Activated naive CD4-positive, alpha-beta T cell treated with anti-CD3 and anti-CD28 coated beads, Interleukin-2, amount 50 U/mL, for 24 hours (primary cell): ENCODE results near the gene MGARP.
"Not testable (repeated sequence)": the region's sequence is repeated elsewhere in the genome, so short reads cannot be mapped to it uniquely, and the experiment has no call there.

Experiments
- H3K27ac Mint-ChIP-seq: one replicate; pipeline ENCODE4 v1.8.0; 2021; ENCODE audit warnings: mild to moderate bottlenecking, mixed read lengths
- H3K27me3 Mint-ChIP-seq: one replicate; pipeline ENCODE4 v1.8.0; 2021; ENCODE audit warnings: mixed read lengths
- H3K36me3 Mint-ChIP-seq: one replicate; pipeline ENCODE4 v1.8.0; 2021; ENCODE audit warnings: mixed read lengths
- H3K4me1 Mint-ChIP-seq: one replicate; pipeline ENCODE4 v1.8.0; 2021; ENCODE audit warnings: mixed read lengths
- H3K4me3 Mint-ChIP-seq: one replicate; pipeline ENCODE4 v1.8.0; 2021; ENCODE audit warnings: mild to moderate bottlenecking, mixed read lengths
- H3K9me3 Mint-ChIP-seq: one replicate; pipeline ENCODE4 v1.8.0; 2021; ENCODE audit warnings: mixed read lengths

The MGARP gene

DNA sequence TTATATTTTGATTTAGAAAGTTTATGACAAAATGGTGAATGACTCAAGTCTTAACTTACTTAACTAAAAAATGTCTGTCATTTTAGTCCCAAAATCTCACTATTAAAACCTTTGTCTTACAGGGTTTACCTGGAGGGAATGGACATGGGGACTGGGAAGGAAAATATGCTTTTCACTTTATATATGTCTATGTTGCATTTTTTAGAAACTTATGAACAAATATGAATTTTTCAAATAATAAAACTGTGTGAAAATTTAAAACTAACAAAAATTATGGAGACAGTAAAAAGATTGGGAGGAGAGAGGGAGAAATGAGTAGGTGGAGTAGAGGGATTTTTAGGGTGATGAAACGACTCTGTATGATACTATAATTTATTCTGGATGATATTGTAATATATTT, 6.2 kb downstream of the MGARP start:
- peaks cover 4% of the 10 kb centered on the region for H3K4me1 Mint-ChIP-seq
- H3K36me3 Mint-ChIP-seq, result peaks cover 2% of the 10 kb centered on the region
- H3K9me3 Mint-ChIP-seq, result no peaks in the 10 kb centered on the region
- H3K4me3 Mint-ChIP-seq, result no peak overlapping the region
- peaks cover 20% of the 10 kb centered on the region for H3K27me3 Mint-ChIP-seq
- H3K27ac Mint-ChIP-seq, result no peak overlapping the region

DNA sequence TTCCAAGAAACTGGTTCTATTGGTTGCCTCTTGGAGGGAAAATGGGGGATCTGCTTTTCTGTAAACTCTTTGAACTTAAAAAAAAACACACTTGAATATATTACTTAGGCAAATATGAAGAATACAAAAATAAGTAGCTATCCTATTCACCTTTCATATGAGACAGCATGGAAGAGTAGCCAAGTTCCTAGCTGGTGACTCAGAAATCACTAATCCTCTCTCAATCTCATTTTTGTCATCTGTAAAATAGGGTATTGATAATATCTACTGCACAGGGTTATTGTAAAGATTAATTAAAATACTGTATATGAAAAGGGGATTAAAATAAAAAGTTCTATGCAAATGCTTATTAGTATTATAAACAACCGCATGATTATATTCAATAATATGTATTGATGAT, 12.7 kb downstream of the MGARP start:
- peak overlapping the region; percentile 64 for H3K4me3 Mint-ChIP-seq
- no peaks in the 10 kb centered on the region for H3K36me3 Mint-ChIP-seq
- H3K27ac Mint-ChIP-seq, result peak overlapping the region; percentile 46
- H3K27me3 Mint-ChIP-seq, result no peaks in the 10 kb centered on the region
- no peaks in the 10 kb centered on the region for H3K9me3 Mint-ChIP-seq
- H3K4me1 Mint-ChIP-seq, result peaks cover 24% of the 10 kb centered on the region

DNA sequence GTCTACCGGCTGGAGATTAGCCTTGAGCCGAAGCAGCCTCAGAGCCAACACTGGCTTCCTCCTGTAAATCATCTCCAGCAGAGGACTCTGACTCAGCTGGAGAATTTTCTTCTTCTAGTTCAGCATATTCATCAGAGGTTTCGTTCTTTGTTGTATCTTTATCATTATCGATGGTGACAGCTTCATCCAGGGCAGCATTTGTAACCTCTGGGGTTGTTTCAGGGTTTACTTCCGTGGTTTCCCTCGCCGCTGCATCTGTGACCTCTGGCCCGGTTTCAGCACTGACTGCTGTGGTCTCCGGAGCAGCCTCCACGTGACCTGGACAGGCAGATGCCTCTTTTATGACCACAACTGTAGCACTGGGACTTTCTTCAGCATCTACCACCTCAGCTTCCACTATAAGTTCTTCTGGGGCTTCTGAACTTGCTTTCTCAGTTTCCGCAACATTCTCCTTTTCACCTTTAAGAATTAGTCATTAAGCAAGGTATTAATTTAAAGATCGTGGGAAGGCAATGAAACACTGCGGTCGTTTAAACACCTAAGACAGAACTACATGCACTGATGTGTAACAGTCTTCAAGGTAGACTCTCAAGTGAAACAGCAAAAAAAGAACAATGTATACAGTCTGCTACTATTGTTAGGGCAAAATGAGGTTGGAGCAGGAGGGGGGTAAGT, 13.3 kb downstream of the MGARP start:
- Mint-ChIP-seq H3K27me3 (no peaks in the 10 kb centered on the region), H3K4me3 (peak overlapping the region; percentile 64), H3K27ac (peak overlapping the region; percentile 46), H3K4me1 (peaks cover 24% of the 10 kb centered on the region), H3K36me3 (no peaks in the 10 kb centered on the region), H3K9me3 (no peaks in the 10 kb centered on the region)

DNA sequence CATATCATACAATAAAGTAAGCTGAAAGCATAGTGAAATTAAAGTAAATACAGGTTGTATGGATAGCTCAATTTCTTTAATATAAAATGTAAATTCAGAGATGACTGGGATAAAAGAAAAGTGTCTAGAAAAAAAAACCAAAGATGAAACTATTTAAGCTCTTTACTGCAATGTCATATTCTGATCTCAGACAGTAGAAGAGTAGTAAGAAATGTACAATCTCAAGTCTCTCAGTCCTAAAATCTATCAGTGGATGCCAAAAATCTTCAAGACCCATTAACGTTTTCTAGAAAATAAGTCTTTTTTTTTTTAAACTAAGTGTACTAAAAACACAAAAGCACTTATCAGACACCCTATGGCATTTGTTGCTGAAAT, 13.8 kb downstream of the MGARP start:
- Mint-ChIP-seq H3K36me3 (no peaks in the 10 kb centered on the region), H3K27ac (peak overlapping the region; percentile 46), H3K4me1 (peaks cover 24% of the 10 kb centered on the region), H3K4me3 (peak overlapping the region; percentile 64), H3K9me3 (no peaks in the 10 kb centered on the region), H3K27me3 (no peaks in the 10 kb centered on the region)

DNA sequence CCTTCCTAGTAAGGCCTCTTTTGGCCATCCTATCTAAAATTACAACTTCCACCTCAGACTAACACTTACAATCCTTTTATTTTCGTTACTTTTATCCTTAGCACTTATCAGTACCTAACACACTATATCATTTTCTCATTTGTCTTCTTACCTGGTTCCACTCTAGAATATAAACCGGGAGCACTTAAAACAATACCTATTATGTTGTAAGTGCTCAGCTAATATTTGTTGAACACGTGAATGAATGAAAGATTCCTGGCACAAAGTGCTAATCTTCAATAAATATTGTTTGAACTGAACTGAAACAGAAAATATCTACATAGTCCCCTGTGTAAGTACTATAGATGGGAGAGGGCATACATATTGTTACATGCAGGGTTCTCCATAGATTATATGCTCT, 14.4 kb downstream of the MGARP start:
- Mint-ChIP-seq H3K36me3 (no peaks in the 10 kb centered on the region), H3K4me3 (no peak overlapping the region), H3K27ac (no peak overlapping the region), H3K9me3 (no peaks in the 10 kb centered on the region), H3K27me3 (no peaks in the 10 kb centered on the region), H3K4me1 (peaks cover 24% of the 10 kb centered on the region)

DNA sequence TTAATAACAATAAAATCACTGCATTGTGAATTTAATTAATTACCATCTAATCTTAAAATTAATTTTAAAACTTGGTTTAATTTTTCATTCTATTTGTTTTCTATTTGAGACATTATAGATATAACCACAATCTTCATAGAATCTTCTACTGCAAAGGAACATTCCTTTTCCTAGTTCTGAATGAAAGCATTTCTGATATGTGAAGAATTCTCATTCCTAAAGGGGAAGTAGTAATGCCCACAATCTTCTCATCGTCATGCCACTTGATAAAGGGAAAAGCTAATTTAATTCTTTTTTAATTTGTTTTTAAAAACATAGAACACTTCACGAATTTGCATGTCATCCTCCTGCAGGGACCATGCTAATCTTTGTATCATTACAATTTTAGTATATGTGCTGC, 23.7 kb downstream of the MGARP start:
- Mint-ChIP-seq H3K27me3 (no peaks in the 10 kb centered on the region), H3K27ac (no peak overlapping the region), H3K36me3 (no peaks in the 10 kb centered on the region), H3K9me3 (no peaks in the 10 kb centered on the region), H3K4me1 (no peaks in the 10 kb centered on the region), H3K4me3 (no peak overlapping the region)

DNA sequence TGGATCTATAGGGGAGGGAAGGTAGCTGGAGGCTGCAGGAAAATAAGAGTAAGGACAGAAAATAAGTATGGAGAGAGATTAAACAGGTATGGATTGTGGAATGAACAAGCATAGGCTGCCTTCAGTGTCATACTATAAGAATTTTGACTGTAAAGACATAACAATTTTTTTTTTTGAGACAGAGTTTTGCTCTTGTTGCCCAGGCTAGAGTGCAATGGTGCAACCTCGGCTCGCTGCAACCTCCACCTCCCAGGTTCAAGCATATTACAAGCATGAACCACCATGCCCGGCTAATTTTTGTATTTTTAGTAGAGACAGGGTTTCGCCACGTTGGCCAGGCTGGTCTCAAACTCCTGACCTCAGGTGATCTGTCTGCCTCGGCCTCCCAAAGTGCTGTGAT, 24.4 kb downstream of the MGARP start:
- not testable (repeated sequence) for H3K27ac Mint-ChIP-seq, H3K4me3 Mint-ChIP-seq, H3K36me3 Mint-ChIP-seq, H3K4me1 Mint-ChIP-seq, H3K9me3 Mint-ChIP-seq, H3K27me3 Mint-ChIP-seq

DNA sequence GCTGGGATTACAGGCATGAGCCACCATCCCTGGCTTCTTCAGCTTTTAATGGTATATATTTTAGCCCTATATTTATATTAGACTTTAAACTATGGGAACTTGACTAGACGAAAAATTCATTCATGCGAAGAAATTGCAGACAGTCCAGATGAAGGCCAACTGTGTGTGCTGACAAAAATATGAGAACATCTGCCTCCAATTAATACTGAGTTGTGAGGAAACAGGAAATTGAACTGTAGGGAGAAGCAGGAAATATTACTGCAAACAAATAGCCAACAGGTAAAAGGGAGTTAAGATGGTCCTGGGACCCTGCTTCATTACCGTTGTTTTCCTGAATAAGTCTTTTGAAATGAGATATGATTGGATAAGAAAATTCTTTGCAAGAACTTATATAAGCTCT, 26.3 kb downstream of the MGARP start:
- Mint-ChIP-seq H3K36me3 (no peaks in the 10 kb centered on the region), H3K27me3 (no peaks in the 10 kb centered on the region), H3K4me1 (no peaks in the 10 kb centered on the region), H3K27ac (no peak overlapping the region), H3K9me3 (no peaks in the 10 kb centered on the region), H3K4me3 (no peak overlapping the region)

DNA sequence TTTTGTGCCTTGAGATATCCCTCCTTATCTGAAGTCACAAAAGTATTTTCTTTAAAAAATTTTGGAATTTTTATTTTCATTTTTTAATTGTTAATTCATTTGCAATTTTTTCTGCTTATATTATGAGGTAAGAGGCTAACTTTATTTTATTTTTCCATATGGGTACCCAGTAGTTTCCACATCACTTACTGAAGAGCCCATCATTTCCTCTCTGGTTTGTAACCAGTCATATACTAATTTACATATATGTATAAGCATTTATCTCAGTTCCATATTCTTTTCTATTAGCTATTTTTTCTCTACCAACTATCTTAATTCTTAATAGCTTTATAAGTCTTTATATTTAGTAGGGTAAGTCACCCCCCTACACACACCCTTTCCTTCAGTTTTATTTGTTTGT, 27.0 kb downstream of the MGARP start:
- Mint-ChIP-seq H3K27me3 (no peaks in the 10 kb centered on the region), H3K9me3 (no peaks in the 10 kb centered on the region), H3K36me3 (no peaks in the 10 kb centered on the region), H3K4me3 (no peak overlapping the region), H3K27ac (peak overlapping the region; percentile 76), H3K4me1 (no peaks in the 10 kb centered on the region)

DNA sequence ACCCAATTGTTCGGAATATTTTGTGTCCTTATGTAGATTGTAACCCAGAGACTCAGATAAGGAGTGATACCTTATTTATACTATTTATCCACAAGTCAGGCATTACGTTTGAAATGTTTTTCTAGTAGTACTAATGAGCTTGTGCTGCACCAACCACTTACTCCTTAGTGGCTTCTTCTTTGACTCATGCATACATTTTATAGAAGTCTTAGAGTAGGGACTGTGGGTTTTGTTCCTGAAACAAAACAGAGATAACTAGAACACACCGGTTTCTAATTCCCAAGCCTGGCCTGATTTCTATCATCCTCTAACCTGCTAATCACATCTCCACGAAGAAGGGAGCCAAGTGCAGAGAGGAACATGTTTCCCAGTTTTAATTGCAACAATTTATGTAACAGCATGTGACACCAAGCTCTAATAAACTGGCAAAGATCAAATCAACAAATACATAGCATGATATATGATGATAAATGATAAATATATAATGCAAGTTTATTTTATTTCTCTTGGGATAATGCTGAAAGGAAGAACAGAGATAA, 32.3 kb downstream of the MGARP start:
- Mint-ChIP-seq H3K27ac (no peak overlapping the region), H3K27me3 (no peaks in the 10 kb centered on the region), H3K9me3 (no peaks in the 10 kb centered on the region), H3K36me3 (no peaks in the 10 kb centered on the region), H3K4me1 (no peaks in the 10 kb centered on the region), H3K4me3 (no peak overlapping the region)

DNA sequence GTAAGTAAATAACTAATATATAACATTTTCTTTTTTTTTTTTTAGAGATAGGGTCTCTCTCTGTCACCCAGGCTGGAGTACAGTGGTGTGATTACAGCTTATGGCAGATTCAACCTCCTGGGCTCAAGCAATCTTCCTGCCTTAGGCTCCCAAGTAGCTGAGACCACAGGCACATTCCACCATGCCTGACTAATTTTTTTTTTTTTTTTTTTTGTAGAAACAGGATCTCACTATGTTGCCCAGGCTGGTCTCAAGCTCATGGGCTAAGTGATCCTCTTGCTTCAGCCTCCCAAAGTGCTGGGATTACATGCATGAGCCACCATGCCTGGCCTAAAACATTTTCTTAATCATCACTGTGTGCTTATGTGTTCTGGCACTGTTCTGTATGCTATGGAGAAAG, 32.8 kb downstream of the MGARP start:
- Mint-ChIP-seq H3K4me3 (no peak overlapping the region), H3K27me3 (no peaks in the 10 kb centered on the region), H3K27ac (no peak overlapping the region), H3K4me1 (no peaks in the 10 kb centered on the region), H3K36me3 (no peaks in the 10 kb centered on the region), H3K9me3 (no peaks in the 10 kb centered on the region)

DNA sequence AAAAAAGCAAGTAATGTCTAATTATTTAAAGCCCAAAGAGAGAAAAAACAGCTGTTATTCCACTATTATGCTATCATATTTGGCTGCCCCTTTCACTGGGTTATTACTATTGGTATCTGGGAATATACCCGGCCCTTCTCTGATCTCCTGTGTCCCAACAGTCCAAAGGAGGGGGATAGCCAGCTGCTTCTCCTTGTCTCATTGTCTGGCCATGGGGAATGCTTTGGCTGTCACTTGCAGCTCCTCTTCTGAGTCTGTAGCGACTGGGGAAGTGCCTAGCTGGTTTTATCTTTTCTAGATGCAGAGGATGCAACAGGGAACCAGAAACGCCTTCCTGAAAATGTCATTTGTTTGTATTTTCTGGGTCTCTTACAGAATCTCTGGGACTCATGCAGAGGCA, 33.9 kb downstream of the MGARP start:
- Mint-ChIP-seq H3K4me3 (no peak overlapping the region), H3K4me1 (no peaks in the 10 kb centered on the region)

DNA sequence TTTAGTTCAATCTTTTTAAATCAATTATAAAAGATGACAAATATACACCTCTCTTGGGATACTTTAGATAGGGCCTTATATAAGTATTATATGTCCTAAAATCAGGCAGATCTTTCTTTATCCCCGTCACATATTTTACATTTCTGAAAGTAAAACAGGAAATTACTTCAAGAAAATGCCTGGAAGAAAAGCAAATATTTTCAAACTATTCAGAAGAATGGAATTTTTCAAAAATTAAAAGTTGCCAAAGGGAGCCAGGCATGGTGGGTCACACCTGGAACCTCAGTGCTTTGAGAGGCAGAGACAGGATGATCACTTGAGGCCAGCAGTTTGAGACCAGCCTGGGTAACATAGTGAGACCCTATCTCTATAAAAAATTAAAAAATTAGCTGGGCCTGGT, 34.4 kb downstream of the MGARP start:
- H3K4me1 Mint-ChIP-seq, result no peaks in the 10 kb centered on the region
- H3K27ac Mint-ChIP-seq, result no peak overlapping the region
- no peaks in the 10 kb centered on the region for H3K27me3 Mint-ChIP-seq
- H3K4me3 Mint-ChIP-seq, result no peak overlapping the region
- H3K36me3 Mint-ChIP-seq, result no peaks in the 10 kb centered on the region
- no peaks in the 10 kb centered on the region for H3K9me3 Mint-ChIP-seq

More for the DNA sequence above, 33.9 kb downstream of the MGARP start:
- Mint-ChIP-seq H3K36me3 (no peaks in the 10 kb centered on the region), H3K27ac (no peak overlapping the region), H3K9me3 (no peaks in the 10 kb centered on the region), H3K27me3 (no peaks in the 10 kb centered on the region)

DNA sequence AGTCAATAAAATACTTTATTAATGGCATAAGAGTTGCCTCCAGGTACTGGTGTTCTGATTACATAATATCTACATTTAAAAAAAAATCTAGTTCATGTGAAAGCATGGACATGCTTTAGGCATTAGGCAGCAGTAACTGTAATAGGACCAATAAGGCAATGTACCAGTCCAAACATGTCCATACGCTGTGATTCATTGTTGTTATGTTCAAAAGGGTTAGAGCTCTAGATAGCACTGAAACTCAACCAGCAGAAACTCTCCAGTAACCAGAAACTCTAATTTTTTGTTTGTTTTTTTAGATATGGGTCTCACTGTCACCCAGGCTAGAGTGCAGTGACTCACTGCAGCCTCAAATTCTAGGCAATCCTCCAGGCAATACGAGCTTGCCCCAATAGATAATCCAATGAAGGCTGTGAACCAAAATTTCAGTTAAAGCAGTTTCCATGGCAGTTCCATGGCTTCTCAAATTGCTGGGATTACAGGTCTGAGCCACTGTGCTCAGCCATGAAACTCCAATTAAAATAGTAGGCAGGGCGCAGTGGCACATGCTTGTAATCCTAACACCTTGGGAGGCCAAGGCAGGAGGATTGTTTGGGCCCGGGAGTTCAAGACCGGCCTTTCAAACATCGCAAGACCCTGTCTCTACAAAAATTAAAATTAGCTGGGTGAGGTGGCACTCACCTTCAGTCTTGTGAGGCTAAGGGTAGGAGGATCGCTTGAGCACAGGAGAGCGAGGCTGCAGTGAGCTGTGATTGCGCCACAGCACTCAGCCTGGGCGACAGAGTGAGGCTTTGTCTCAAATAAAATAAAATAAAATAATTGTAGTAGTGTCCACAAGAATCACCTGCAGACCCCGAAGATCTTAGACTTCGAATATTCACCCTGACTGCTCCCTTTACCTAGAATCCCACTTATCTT, 36.3 kb downstream of the MGARP start:
- Mint-ChIP-seq H3K4me1 (no peaks in the 10 kb centered on the region), H3K9me3 (peaks cover 4% of the 10 kb centered on the region), H3K27me3 (no peaks in the 10 kb centered on the region), H3K4me3 (no peak overlapping the region), H3K36me3 (no peaks in the 10 kb centered on the region), H3K27ac (no peak overlapping the region)

DNA sequence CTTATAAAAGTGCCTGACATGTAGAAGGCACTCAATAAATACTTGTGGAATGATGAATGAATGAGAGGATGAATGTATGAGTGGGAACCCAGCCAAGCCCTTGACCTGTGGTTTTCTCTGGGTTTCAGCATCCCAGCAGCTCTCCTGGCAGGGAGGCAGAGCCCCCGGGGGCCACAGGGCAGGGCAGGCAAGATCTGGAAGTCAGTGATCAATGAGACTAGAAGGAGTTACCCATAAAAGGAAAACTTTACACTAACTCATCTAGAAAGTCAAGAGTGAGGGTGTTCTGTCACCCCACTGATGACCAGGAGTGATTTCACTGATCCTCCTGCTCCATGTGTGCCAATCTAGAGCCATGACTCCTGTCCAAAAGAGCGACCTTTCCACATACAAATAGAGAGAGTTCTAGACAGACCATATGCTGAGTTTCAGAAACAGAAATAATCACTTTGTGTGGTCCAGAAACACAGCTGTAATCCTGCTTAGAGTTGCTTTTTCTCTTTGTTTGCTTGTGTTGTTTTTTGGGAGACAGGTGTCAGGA, 37.4 kb downstream of the MGARP start:
- H3K9me3 Mint-ChIP-seq, result peaks cover 5% of the 10 kb centered on the region
- no peak overlapping the region for H3K4me3 Mint-ChIP-seq
- H3K27me3 Mint-ChIP-seq, result no peaks in the 10 kb centered on the region
- no peak overlapping the region for H3K27ac Mint-ChIP-seq
- no peaks in the 10 kb centered on the region for H3K36me3 Mint-ChIP-seq
- no peaks in the 10 kb centered on the region for H3K4me1 Mint-ChIP-seq

DNA sequence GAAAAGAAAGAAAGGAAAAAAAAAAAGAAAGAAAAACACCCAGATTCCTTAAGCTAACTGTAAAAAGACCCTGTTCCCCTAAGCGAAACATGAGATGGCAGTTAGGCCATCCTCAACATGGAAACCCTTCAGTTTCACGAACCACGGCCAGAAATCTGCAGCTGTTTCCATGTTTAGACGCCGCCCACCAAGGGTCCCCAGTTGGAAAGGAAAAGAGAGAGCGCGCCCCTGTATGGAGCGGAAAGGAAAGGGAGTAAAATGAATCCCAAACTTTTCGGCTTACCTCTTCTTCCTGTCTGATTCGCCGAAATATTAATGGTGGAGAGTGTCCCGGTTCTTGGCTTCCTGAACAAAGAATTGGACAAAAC, 38.3 kb downstream of the MGARP start:
- no peak overlapping the region for H3K27ac Mint-ChIP-seq
- H3K4me3 Mint-ChIP-seq, result no peak overlapping the region
- H3K36me3 Mint-ChIP-seq, result no peaks in the 10 kb centered on the region
- no peaks in the 10 kb centered on the region for H3K4me1 Mint-ChIP-seq
- no peaks in the 10 kb centered on the region for H3K27me3 Mint-ChIP-seq
- H3K9me3 Mint-ChIP-seq, result peaks cover 5% of the 10 kb centered on the region
